Renal cortex interstitium (tissue), 15 donors: ENCODE data around the gene SYPL1. TPM values are rescaled to one million over a fixed set of nuclear protein-coding genes. Genes with fewer than 3 reads are reported as not detected.
A peak's percentile ranks its signal among the peaks of the same experiment; 100 is the strongest.
"Not testable (repeated sequence)": the region's sequence is repeated elsewhere in the genome, so short reads cannot be mapped to it uniquely, and the experiment has no call there.

ENCODE experiments used
- DNase-seq, 11 donors: peaks; one replicate each; pipeline ENCODE4 v3.0.0-alpha.2; 2013; ENCODE audit warnings: low read depth in 9 of 11, low spot score in 4 of 11; ENCODE audit errors: extremely low read depth in 1 of 11
- long read RNA-seq, 16 experiments: transcript quantifications; one replicate each; lab custom pipeline, GENCODE V29; 2026
- polyA plus RNA-seq, 3 donors: library from polyadenylated mRNA; unstranded; fragments of 120-200 nt; gene quantifications; one replicate each; pipeline ENCODE4 v1.2.1, GENCODE V29; 2013; ENCODE audit not compliant: insufficient read length in 3 of 3

The SYPL1 gene
- 100 to 1,000 TPM; 125 to 148 (median 132) TPM for polyA plus RNA-seq
- long read RNA-seq, donor 1, transcript SYPL1-202 (5 exons, 2,151 nt): major isoform, 37 of 38 reads
- long read RNA-seq, donor 1, partial matches to known transcripts: 0 of 38 reads
- long read RNA-seq, donor 1, other reads (novel, unspliced or antisense): 0 of 38 reads
- long read RNA-seq, donor 2, transcript SYPL1-202 (5 exons, 2,151 nt): major isoform, 34 of 38 reads
- long read RNA-seq, donor 2, partial matches to known transcripts: 0 of 38 reads
- long read RNA-seq, donor 2, other reads (novel, unspliced or antisense): 0 of 38 reads
- long read RNA-seq, donor 3, transcript SYPL1-202 (5 exons, 2,151 nt): major isoform, 78 of 81 reads
- long read RNA-seq, donor 3, partial matches to known transcripts: 0 of 81 reads
- long read RNA-seq, donor 3, other reads (novel, unspliced or antisense): 0 of 81 reads
- long read RNA-seq, donor 4, transcript SYPL1-202 (5 exons, 2,151 nt): major isoform, 44 of 45 reads
- long read RNA-seq, donor 4, partial matches to known transcripts: 0 of 45 reads
- long read RNA-seq, donor 4, other reads (novel, unspliced or antisense): 0 of 45 reads
- long read RNA-seq, donor 5: 0 reads
- long read RNA-seq, donor 6, transcript SYPL1-202 (5 exons, 2,151 nt): major isoform, 43 of 45 reads
- long read RNA-seq, donor 6, partial matches to known transcripts: 0 of 45 reads
- long read RNA-seq, donor 6, other reads (novel, unspliced or antisense): 0 of 45 reads
- long read RNA-seq, donor 7, transcript SYPL1-202 (5 exons, 2,151 nt): major isoform, 41 of 46 reads
- long read RNA-seq, donor 7, partial matches to known transcripts: 0 of 46 reads
- long read RNA-seq, donor 7, other reads (novel, unspliced or antisense): 0 of 46 reads
- long read RNA-seq, donor 8: 0 reads
- long read RNA-seq, donor 9, transcript SYPL1-202 (5 exons, 2,151 nt): major isoform, 45 of 48 reads
- long read RNA-seq, donor 9, partial matches to known transcripts: 0 of 48 reads
- long read RNA-seq, donor 9, other reads (novel, unspliced or antisense): 0 of 48 reads
- long read RNA-seq, donor 10, transcript SYPL1-202 (5 exons, 2,151 nt): major isoform, 57 of 57 reads
- long read RNA-seq, donor 10, partial matches to known transcripts: 0 of 57 reads
- long read RNA-seq, donor 10, other reads (novel, unspliced or antisense): 0 of 57 reads
- long read RNA-seq, donor 11, transcript SYPL1-202 (5 exons, 2,151 nt): major isoform, 32 of 32 reads
- long read RNA-seq, donor 11, partial matches to known transcripts: 0 of 32 reads
- long read RNA-seq, donor 11, other reads (novel, unspliced or antisense): 0 of 32 reads
- long read RNA-seq, donor 12, transcript SYPL1-202 (5 exons, 2,151 nt): major isoform, 36 of 37 reads
- long read RNA-seq, donor 12, partial matches to known transcripts: 0 of 37 reads
- long read RNA-seq, donor 12, other reads (novel, unspliced or antisense): 0 of 37 reads
- long read RNA-seq, donor 13: 0 reads
- long read RNA-seq, donor 14, transcript SYPL1-202 (5 exons, 2,151 nt): major isoform, 45 of 48 reads
- long read RNA-seq, donor 14, partial matches to known transcripts: 0 of 48 reads
- long read RNA-seq, donor 14, other reads (novel, unspliced or antisense): 0 of 48 reads
- long read RNA-seq, donor 15, transcript SYPL1-202 (5 exons, 2,151 nt): major isoform, 25 of 25 reads
- long read RNA-seq, donor 15, partial matches to known transcripts: 0 of 25 reads
- long read RNA-seq, donor 15, other reads (novel, unspliced or antisense): 0 of 25 reads
- long read RNA-seq, donor 16, transcript SYPL1-202 (5 exons, 2,151 nt): major isoform, 134 of 143 reads
- long read RNA-seq, donor 16, partial matches to known transcripts: 6 of 143 reads
- long read RNA-seq, donor 16, other reads (novel, unspliced or antisense): 0 of 143 reads

DNA sequence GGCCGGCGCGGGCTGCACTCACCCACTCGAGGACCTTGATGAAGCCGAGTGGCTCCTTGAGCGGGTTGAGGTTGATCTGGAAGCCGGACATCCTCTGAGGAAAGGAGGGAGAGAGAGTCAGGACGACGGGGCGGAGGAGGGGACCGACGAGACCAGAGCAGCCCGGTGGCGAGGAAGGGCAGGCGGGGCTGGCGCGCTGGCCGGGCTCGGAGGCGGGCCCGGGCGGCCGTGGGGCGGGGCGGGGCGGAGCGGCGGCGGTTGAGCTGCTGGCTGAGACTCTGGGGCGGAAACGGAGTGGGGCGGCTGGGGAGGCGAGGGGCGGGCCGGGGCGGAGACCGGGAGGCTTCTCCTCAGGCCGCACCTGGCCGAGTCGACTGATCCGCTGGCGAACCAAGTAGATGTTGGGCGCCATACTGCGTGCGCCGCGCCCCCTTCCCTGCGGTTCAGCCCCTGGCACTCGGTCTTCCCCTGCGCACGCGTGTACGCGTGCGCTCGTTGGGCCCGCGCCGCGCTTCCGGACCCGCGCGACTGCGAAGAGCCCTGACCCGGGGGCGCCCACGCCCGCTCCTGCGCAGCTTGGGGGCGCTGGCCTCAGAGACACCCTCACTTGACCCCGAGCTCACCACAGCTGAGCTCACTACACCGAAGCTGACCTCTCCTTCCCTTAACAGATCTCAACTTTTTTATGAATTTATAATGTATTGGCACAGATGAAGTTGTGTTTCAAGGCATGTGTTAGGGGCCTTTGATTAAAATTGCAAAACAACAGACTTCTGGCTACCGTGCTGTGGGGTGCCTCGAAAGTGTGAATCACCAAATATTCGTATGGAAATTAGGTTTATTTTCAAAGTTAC, at the start of gene SYPL1:
Gene SYPL1 (minus strand): TSS at position 195 of the 854 bp plus-strand sequence. CDS start 104 bp downstream, at position 91.
- DNase-seq: peak in 10 of 11 donors; percentile 68 to 86 (median 82)

DNA sequence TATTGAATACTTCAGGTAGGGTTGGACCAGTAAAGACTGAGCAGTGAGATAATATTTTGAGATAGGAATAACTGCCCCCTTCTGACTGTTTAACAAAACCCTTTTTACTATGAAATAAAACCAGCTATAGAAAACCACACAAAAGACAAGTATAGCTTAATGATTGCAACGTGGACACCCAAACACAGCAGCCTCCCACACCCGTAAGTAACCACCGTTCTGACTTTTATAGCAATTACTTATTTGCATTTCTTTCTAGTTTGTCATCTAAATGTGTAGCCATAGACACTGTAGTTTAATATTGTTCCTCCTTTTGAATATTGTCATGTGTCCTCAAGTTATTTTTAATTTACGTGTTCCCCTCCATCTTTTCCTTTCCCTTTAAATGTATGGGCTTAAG, 42.9 kb upstream of the SYPL1 start:
- no peak for DNase-seq

DNA sequence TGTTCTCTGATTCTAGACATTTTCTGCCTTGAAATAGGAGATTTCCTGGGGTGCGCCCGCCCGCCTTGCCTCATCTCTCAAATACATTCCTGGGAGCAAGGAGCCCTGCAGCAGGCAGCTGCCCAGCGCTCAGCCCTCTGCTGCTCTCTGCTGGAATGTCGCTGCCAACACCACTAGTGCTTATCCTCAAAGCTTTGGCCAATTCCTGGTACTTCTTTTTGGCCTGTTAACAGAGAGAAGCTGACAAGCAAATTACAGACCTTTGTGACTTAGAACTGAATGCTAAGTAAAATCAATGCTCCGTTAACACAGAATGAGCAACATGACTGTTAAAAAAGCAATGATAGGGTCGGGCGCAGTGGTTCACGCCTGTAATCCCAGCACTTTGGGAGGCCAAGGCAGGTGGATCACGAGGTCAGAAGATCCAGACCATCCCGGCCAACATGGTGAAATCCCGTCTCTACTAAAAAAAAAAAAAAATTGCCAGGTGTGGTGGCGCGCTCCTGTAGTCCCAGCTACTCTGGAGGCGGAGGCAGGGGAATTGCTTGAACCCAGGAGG, 41.9 kb upstream of the SYPL1 start:
- DNase-seq: peak in 10 of 11 donors; percentile 53 to 80 (median 70)

DNA sequence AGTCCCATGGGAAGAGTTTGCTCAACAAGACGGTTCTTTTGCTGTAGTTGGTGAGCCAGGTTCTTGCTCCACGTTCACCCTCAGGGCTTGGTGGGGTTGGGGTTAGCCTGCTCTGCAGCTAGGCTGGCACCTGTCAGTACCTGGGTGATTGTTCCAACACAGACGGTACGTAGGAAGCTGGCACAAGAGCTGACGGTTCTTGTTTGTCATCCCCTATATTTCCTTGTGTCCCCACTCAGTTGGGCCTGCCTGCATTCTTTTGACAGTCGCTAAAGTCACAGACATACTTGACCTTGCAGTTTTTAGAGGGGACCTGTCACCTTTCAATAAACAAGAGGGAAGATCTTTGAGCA, 40.2 kb upstream of the SYPL1 start:
- DNase-seq: no peak

DNA sequence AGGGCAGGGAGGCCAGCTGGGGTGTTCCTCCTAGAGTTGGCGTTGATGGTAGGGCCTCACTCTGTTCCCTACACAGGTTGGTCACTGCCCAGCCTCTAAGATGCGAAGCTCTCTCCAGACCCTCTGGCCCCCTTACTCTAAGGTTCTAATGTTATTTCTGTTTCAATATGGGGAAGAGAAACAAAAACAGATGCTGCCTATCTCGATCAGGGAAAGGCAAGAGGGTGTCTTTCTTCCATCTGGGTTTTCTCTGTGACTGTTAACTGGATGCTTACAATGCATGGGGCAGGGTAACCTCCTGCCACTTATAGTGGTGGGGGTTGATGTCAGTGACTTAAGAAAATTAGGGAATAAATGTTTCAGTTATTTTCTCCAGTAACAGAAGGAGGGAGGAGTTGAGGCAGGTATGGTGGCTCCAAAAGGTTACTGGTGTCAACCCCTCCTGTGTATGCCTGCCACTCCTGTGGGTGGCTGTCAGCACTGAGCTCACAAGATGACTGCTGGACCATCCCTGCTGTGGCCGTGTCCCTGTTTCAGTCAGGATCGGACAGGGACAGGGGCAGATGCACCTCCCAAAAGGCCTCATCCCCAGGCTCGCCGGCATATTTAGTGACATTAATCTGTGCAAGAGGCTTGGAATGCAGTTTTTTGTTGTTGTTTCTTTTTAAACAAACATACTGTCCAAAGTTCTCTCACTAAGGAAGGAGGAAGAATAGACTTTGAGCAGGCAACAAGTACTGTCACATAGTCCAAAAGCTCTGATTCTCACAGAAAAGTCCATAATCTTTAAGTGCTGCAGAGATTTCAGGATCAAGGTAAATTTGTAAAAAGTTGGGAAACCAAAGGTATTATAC, 39.6 kb upstream of the SYPL1 start:
- DNase-seq: no peak

DNA sequence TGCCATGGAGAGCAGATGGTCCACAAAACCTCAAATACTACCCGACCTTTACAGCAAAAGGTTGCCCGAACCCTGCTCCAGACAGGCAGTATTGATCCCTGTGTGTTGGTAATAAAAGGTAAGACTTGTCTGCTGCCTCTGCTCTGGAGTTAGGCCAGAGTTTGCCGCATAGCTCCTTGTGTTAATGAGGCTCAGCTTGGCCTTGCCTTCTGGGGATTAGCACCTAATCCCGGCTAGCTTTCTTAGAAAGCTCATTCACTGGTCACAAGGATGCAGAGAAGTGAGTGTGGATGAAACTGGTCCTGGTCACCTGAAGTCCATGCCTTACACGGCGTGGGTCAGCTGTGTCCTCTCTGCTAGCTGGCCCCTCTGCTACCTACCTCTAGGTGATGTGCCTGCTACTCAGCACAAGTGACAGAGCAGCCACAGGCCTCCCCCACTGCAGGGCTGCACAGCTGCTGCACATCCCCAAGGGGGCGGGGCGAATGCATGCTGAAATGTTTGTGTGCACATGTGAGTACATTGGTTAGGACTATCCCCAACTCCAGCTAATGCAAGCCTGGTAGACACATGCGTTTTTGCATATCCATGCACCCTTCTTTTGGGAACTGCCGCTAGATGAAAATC, 31.7 kb upstream of the SYPL1 start:
- DNase-seq: no peak

DNA sequence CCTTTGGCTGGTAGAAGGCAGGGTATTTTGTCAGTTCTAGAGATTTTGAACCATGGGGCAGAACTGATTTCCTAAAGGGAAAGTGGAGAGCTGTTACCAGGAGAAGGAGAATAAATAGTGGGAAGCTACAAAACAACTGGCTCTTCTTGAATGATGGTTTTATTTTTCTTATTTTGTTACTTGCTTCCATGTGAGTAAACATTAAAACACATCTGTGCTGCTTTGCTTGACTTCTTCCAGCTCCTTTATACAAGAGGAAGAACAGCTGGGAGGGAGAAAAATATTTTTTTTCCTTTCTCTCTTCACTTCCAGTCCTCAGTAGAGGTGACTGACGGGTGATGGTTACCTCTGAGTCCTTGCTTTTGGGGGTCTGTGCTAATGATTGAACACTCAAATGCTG, 30.0 kb upstream of the SYPL1 start:
- DNase-seq: peak in 1 of 11 donors; percentile 40

DNA sequence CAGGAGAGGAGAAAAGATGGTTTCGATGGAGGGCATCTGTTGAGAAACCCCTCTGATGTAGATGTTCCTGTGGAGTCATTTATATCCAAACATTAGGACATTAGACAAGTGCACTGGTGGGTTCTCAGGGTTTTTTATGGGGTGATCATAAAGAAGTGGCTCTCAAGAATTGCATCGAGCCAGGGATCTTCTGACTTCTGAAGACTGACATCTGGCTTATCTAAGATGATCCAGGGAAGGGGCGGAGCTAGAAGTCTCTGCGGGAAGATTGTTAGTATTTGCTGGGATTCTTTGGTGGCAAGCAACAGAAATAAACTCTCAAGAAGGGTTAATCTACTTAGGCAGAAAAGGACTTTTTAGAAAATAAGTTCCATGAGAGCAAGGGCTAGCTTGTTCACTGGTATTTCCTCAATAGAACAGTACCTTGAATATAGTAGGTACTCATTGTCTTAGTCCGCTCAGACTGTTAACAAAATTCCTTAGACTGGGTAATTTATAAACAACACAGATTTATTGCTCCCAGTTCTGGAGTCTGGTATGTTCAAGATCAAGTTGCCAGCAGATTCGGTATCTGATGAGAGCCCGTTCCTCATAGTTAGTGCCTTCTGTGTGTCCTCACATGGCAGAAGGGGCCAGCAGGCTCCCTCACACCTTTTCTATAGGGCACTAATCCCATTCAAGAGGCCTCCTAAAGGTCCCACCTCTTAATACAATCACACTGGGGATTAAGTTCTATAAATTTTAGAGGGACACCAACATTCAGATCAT, 28.5 kb upstream of the SYPL1 start:
- no peak for DNase-seq

DNA sequence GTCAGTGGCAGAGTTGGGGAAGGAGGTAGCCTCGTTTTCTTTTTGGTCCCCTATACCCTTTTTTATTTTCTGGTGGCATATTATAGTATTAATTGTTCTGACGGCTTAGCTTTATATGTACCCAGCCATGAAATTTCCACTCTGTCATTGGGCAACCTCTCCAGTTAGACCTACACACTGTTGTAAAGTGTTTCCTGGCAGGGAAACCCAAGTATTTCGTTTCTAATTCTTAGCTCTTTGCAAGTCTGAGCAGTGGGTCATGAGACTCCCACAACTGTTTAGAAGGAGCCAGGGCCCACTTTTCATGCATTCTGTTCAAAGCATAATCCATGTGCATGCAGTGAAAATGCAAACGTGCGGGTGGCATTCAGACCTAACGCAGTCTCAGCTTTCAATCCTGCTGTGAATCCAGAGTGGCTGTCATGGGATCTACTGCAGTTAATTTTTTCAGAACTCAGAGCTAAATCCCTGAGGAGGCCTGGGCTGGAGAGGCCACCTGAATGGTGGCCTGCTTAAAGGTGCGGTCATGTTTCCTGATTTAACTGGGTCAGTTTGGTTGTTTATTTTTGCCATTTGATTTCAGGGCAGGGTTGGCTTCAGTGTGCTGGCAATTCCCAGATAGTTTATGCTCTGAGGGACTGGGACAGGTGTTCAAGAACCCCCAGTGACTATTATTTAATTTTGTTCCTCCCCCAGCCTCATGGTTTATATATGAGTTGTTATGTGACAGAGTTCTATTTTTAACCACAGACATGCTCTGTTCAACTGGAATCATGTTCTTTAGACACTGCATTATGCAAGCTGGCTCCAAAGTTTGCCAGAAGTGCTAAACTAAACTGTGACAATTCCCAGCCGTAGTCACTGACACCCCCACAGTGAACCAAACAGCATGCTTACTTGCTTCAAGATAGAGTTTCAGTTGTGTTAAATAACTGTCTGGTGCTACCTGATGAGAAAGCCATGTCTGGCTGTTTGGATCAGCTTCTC, 27.4 kb upstream of the SYPL1 start:
- peak in 9 of 11 donors; percentile 36 to 79 (median 56) for DNase-seq

DNA sequence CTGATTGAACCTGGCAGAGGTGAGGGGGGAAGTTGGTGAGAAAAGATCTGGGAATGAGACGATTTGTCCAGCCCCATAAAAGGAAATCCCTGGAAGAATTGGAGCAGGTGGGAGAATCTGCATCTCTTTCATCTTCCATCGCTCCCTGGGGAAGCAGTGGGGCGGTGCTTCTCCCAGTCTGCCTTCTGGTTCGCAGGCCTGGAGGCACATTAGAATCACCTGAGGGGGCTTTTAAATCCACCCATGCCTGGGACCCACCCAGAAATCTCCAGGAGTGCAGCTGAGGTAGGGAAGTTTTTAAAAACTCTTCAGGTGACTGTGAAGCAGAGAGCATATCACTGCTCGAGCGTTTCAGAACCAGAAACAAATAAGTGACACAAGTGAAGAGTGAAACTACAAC, 26.7 kb upstream of the SYPL1 start:
- no peak for DNase-seq

DNA sequence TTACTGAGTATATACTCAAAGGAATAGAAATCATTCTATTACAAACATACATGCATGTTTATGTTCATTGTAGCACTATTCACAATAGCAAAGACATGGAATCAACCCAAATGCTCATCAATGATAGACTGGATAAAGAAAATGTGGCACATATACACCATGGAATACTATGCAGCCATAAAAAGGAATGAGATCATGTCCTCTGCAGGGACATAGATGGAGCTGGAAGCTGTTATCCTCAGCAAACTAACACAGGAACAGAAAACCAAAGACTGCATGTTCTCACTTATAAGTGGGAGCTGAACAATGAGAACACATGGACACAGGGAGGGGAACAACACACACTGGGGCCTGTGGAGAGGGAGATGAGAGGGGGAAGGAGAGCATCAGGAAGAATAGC, 26.1 kb upstream of the SYPL1 start:
- not testable (repeated sequence) for DNase-seq

DNA sequence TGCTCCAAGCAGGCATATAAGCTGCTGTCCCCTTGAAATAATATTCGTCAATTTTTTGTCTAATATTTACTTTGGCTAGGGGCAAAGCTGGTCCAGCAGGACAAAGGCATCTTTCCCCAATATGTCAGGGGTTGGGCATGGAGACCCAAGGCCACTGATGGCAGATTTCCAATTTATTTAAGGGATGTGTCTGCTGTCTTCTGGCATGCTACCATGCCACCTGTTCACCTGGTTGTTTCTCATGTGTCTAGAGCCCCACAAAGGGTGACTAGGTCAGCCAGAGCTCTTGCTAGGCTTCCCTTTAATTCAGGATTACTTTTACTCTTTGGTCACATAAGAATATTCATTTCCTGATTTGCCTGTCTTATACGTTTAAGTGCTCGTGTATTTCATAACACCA, 22.1 kb upstream of the SYPL1 start:
- DNase-seq: no peak

DNA sequence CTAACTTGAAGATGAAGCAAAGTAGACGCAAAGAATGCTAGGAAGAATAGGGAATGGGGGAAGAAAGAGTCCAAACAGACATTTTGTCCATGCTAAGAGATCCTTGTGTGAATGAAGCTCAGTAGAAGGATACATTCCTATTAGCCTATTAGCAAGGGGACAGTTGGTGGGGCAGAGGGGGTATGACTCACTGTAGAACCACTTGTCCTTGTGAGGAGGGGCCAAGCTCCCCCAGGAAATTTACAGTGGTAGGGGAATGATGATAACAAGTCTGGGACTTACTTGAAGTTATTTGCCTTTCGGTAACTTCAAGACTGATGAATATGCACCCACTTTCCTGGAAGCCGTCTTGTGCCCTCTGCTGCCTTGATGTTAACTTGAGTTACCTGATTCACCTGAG, 17.2 kb upstream of the SYPL1 start:
- DNase-seq: no peak

DNA sequence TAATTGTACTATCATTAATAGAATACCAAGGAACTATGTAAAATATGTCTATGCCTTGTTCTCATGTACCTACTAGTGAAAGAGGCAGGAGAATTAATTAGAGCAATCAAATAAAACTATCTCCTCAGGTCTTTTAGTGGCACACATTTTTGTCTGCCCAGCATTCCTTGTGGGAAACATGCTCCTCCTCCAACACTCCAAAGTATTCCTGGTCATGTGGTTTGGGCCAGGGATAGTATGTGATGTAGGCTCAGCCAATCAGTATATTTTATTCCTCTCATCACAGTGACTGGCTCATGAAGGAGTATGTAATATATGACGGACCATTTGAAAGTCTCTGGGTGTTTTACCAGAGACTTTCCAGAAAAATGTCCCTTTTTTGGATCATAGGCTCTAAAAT, 16.7 kb upstream of the SYPL1 start:
- no peak for DNase-seq
